Measurements from ENCODE around the gene ALLC.
"Not testable (repeated sequence)": the region's sequence is repeated elsewhere in the genome, so short reads cannot be mapped to it uniquely, and the experiment has no call there.

ALLC gene

GRCh38 chr2:3657881-3658280, at the start of gene ALLC:
Gene ALLC (plus strand): TSS chr2:3658200. CDS start chr2:3671158, 12,958 bp downstream.
- no peak for DNase-seq

GRCh38 chr2:3608373-3609278, 49.4 kb upstream of the ALLC start:
- no peak for DNase-seq

GRCh38 chr2:3609279-3609673, 48.7 kb upstream of the ALLC start:
- DNase-seq = not testable (repeated sequence)

- no peak for DNase-seq
Measured at GRCh38 chr2:3610415-3610814, 47.6 kb upstream of the ALLC start.

GRCh38 chr2:3610881-3611505, 47.0 kb upstream of the ALLC start:
- DNase-seq = no peak

GRCh38 chr2:3611589-3611988, 46.4 kb upstream of the ALLC start:
- DNase-seq = no peak

- DNase-seq = no peak
Measured at GRCh38 chr2:3612639-3613523, 45.1 kb upstream of the ALLC start.

- no peak for DNase-seq
Measured at GRCh38 chr2:3613524-3613905, 44.5 kb upstream of the ALLC start.

GRCh38 chr2:3614743-3615142, 43.3 kb upstream of the ALLC start:
- not testable (repeated sequence) for DNase-seq

- DNase-seq = not testable (repeated sequence)
Measured at GRCh38 chr2:3615541-3616200, 42.3 kb upstream of the ALLC start.

- DNase-seq = not testable (repeated sequence)
Measured at GRCh38 chr2:3616435-3617197, 41.4 kb upstream of the ALLC start.

- no peak for DNase-seq
Measured at GRCh38 chr2:3617198-3617890, 40.7 kb upstream of the ALLC start.

GRCh38 chr2:3618367-3618766, 39.6 kb upstream of the ALLC start:
- no peak for DNase-seq

- DNase-seq = no peak
Measured at GRCh38 chr2:3619033-3619432, 39.0 kb upstream of the ALLC start.

- not testable (repeated sequence) for DNase-seq
Measured at GRCh38 chr2:3619661-3620060, 38.3 kb upstream of the ALLC start.

- DNase-seq = no peak
Measured at GRCh38 chr2:3620834-3621233, 37.2 kb upstream of the ALLC start.

- no peak for DNase-seq
Measured at GRCh38 chr2:3622967-3623366, 35.0 kb upstream of the ALLC start.

- no peak for DNase-seq
Measured at GRCh38 chr2:3624059-3624794, 33.8 kb upstream of the ALLC start.

GRCh38 chr2:3625186-3625585, 32.8 kb upstream of the ALLC start:
- no peak for DNase-seq

- DNase-seq = no peak
Measured at GRCh38 chr2:3626118-3626811, 31.7 kb upstream of the ALLC start.

All from cortex of kidney (tissue), 1 donor.